MM.1S (cell line): ENCODE data around the gene ERC2.

Experiments
- DNase-seq: peaks from one replicate; pipeline ENCODE4 v3.0.0-alpha.2; 2015
- H2AFZ ChIP-seq: fragments of 300-600 bp; sonication (generic); 2 replicates; pipeline ENCODE4 v1.6.0; 2016; ENCODE audit warnings: antibody characterized with exemption, low read length
- H3F3A ChIP-seq: fragments of 300-600 bp; sonication (generic); 2 replicates; pipeline ENCODE4 v1.6.1; 2016; ENCODE audit warnings: mild to moderate bottlenecking, antibody characterized with exemption, low read length, moderate library complexity, mixed read lengths; ENCODE audit not compliant: insufficient read depth
- H3K27ac ChIP-seq: fragments of 300-600 bp; sonication (generic); 2 replicates; pipeline ENCODE4 v1.5.1; 2016; ENCODE audit warnings: mild to moderate bottlenecking, low read length
- H3K27me3 ChIP-seq: fragments of 300-600 bp; sonication (generic); replicated peaks from 2 replicates; pipeline ENCODE4 v1.6.0; 2016; ENCODE audit warnings: low read length; ENCODE audit not compliant: insufficient read depth
- H3K36me3 ChIP-seq: fragments of 300-600 bp; sonication (generic); replicated peaks from 2 replicates; pipeline ENCODE4 v1.6.1; 2016; ENCODE audit warnings: mild to moderate bottlenecking, low read length, mixed read lengths; ENCODE audit not compliant: insufficient read depth
- H3K4me1 ChIP-seq: fragments of 300-600 bp; sonication (generic); 2 replicates; pipeline ENCODE4 v1.6.1; 2016; ENCODE audit warnings: low read length, mixed read lengths
- H3K4me2 ChIP-seq: fragments of 300-600 bp; sonication (generic); 2 replicates; pipeline ENCODE4 v1.6.0; 2016; ENCODE audit warnings: low read depth, low read length
- H3K4me3 ChIP-seq: fragments of 300-600 bp; sonication (generic); 2 replicates; pipeline ENCODE4 v1.5.1; 2016; ENCODE audit warnings: low read length, mixed read lengths
- H3K79me2 ChIP-seq: fragments of 300-600 bp; sonication (generic); 2 replicates; pipeline ENCODE4 v1.6.1; 2016; ENCODE audit warnings: mixed run types, low read length, mixed read lengths
- H3K9ac ChIP-seq: fragments of 300-600 bp; sonication (generic); 2 replicates; pipeline ENCODE4 v1.6.1; 2016; ENCODE audit warnings: low read length, mixed read lengths
- H3K9me2 ChIP-seq: fragments of 300-600 bp; sonication (generic); replicated peaks from 2 replicates; pipeline ENCODE4 v1.6.1; 2016; ENCODE audit warnings: mild to moderate bottlenecking, low read length, mixed read lengths; ENCODE audit not compliant: insufficient read depth
- H3K9me3 ChIP-seq: fragments of 300-600 bp; sonication (generic); replicated peaks from 2 replicates; pipeline ENCODE4 v1.6.1; 2016; ENCODE audit warnings: mild to moderate bottlenecking, low read length, mixed read lengths; ENCODE audit not compliant: insufficient read depth
- H4K20me1 ChIP-seq: fragments of 300-600 bp; sonication (generic); 2 replicates; pipeline ENCODE4 v1.6.1; 2016; ENCODE audit warnings: mild to moderate bottlenecking, low read length, moderate library complexity, mixed read lengths; ENCODE audit not compliant: insufficient read depth
- CTCF ChIP-seq: fragments of 300-600 bp; sonication (generic); IDR thresholded peaks from 2 replicates; pipeline ENCODE4 v1.5.1; 2016; ENCODE audit warnings: antibody characterized with exemption, low read length, mixed read lengths
- EZH2 ChIP-seq: fragments of 300-600 bp; sonication (generic); optimal IDR thresholded peaks from 2 replicates; pipeline ENCODE3; 2017; ENCODE audit warnings: low read depth, mild to moderate bottlenecking, antibody characterized with exemption, low read length, mixed read lengths
- EZH2phosphoT487 ChIP-seq: fragments of 300-600 bp; sonication (generic); IDR thresholded peaks from 2 replicates; pipeline ENCODE4 v1.6.1; 2018; ENCODE audit warnings: antibody characterized with exemption, low read length

The ERC2 gene

GRCh38 chr3:55826097-55826496 lies 642.2 kb downstream of the ERC2 start:
- Histone ChIP-seq H3K9me3 (no peaks in the 10 kb centered on the region), H3K27ac (no peak overlapping the region), H3K27me3 (no peaks in the 10 kb centered on the region), H3F3A (no peaks in the 10 kb centered on the region), H3K36me3 (no peaks in the 10 kb centered on the region), H4K20me1 (no peaks in the 10 kb centered on the region), H3K9ac (no peak overlapping the region), H3K4me3 (no peak overlapping the region), H3K79me2 (no peaks in the 10 kb centered on the region), H2AFZ (no peak overlapping the region), H3K4me1 (no peaks in the 10 kb centered on the region), H3K4me2 (no peak overlapping the region), H3K9me2 (no peaks in the 10 kb centered on the region)
- no peak for DNase-seq
- no peak for TF ChIP-seq EZH2
- TF ChIP-seq CTCF: no peak
- TF ChIP-seq EZH2phosphoT487: no peak

GRCh38 chr3:55824406-55824805 lies 643.9 kb downstream of the ERC2 start:
- TF ChIP-seq EZH2phosphoT487 (no peak), EZH2 (no peak)
- Histone ChIP-seq H3K4me2 (no peak overlapping the region), H3K79me2 (no peaks in the 10 kb centered on the region), H2AFZ (no peak overlapping the region), H3K27ac (no peak overlapping the region), H3K9me2 (no peaks in the 10 kb centered on the region), H3K4me3 (no peak overlapping the region), H3F3A (no peaks in the 10 kb centered on the region), H4K20me1 (no peaks in the 10 kb centered on the region), H3K27me3 (no peaks in the 10 kb centered on the region), H3K36me3 (no peaks in the 10 kb centered on the region), H3K9ac (no peak overlapping the region), H3K4me1 (no peaks in the 10 kb centered on the region), H3K9me3 (no peaks in the 10 kb centered on the region)
- no peak for DNase-seq

GRCh38 chr3:55823829-55824228 lies 644.4 kb downstream of the ERC2 start:
- Histone ChIP-seq H3K4me2 (no peak overlapping the region), H3K9ac (no peak overlapping the region), H3K9me3 (no peaks in the 10 kb centered on the region), H3K4me1 (no peaks in the 10 kb centered on the region), H3F3A (no peaks in the 10 kb centered on the region), H3K79me2 (no peaks in the 10 kb centered on the region), H4K20me1 (no peaks in the 10 kb centered on the region), H3K27ac (no peak overlapping the region), H2AFZ (no peak overlapping the region), H3K4me3 (no peak overlapping the region), H3K9me2 (no peaks in the 10 kb centered on the region), H3K27me3 (no peaks in the 10 kb centered on the region), H3K36me3 (no peaks in the 10 kb centered on the region)
- TF ChIP-seq EZH2phosphoT487 (no peak), CTCF (no peak), EZH2 (no peak)
- no peak for DNase-seq

GRCh38 chr3:55823001-55823400 lies 645.3 kb downstream of the ERC2 start:
- H3K27me3 ChIP-seq: no peaks in the 10 kb centered on the region
- no peak overlapping the region for H3K4me3 ChIP-seq
- no peaks in the 10 kb centered on the region for H3K9me3 ChIP-seq
- no peak for DNase-seq
- no peaks in the 10 kb centered on the region for H3K36me3 ChIP-seq
- no peaks in the 10 kb centered on the region for H3K9me2 ChIP-seq
- H3K9ac ChIP-seq: no peak overlapping the region
- no peak overlapping the region for H2AFZ ChIP-seq
- no peaks in the 10 kb centered on the region for H4K20me1 ChIP-seq
- no peaks in the 10 kb centered on the region for H3F3A ChIP-seq
- TF ChIP-seq EZH2 (no peak), CTCF (no peak), EZH2phosphoT487 (no peak)
- H3K27ac ChIP-seq: no peak overlapping the region
- no peaks in the 10 kb centered on the region for H3K4me1 ChIP-seq
- no peaks in the 10 kb centered on the region for H3K79me2 ChIP-seq
- H3K4me2 ChIP-seq: no peak overlapping the region
